ENCODE data around the gene CMPK2.
A peak's percentile ranks its signal among the peaks of the same experiment; 100 is the strongest.

CMPK2 gene

DNA sequence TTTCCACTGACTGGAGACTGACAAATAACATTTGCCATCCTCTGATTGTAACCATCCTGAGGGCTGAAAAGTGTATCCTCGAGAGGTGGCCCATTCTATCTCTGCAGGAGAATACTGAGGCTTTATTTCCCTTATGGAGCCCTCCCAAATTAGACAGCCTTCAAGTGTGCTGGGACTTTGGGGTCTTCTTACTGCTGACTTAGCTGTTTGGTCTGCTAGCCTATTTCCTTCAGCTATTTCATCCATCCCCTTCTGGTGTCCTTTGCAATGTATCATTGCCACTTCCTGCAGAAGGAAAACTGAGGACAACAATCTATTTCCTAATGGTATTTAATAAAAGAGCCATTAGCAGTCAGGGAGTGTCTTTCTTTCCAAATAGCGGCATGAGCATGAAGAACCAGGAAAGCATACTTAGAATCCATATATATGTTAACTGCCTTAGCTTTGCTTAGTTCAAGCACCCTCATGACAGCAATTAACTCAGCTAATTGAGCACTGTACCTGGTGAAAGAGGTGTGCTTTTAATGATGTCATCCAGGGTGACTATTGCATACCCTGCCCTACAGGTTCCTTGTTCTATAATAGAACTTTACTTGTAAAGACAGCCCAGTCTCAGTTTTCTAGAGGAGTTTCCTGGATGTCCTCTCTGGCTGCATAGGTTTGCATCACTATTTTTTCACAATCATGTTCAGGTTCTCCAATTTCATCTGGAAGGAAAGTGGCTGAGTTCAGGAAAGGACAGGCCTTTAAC, 24.0 kb downstream of the CMPK2 start:
- DNase-seq, result no peak

DNA sequence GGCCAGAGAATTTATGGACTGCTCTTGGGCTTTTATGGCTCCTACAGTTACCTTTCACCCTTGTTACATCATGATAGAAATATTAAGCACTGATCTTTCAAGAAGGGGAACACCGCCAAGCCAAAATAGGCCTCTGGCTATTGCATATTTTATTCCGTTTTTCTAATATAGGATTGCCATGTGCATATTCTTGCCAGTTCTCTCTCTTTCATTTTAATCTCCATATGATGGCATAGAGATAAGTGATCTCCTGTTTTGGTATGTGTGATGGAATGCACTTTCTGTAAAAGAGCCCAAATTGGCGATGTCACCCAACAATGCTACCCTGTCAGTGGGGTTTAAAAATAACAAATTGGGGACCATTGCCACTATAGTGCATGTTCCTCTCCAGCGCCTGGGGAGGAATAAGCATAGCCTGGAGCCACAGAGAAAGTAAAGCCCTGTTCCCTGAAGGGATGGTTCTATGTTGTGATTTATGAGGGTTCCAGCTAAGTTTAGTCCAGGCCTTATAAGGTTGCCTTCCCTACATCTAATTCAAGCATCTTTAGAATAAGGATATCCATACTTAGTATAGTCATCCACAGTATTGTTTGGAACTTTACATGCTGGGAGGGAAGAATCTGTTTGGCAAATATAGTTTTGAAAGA, 26.9 kb downstream of the CMPK2 start:
- DNase-seq, result no peak

DNA sequence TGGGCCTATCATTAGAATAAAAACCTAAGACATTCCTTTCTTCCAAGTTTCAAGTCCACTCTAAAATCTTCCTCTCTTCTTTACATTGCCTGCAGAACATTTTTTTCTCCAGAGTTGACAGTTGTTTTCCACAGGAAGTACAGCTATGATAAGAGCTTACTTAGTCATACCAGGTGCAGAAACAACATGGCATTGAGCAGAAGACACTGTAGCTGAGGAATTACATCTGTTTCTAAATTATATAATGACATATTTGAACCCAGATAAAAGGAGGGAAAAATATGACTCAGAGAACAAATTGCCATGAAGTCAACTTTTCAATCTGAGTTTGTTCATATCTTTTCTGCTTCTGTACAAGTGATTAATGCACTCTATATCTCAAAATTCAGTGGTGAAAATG, 30.2 kb downstream of the CMPK2 start:
- no peak for DNase-seq

DNA sequence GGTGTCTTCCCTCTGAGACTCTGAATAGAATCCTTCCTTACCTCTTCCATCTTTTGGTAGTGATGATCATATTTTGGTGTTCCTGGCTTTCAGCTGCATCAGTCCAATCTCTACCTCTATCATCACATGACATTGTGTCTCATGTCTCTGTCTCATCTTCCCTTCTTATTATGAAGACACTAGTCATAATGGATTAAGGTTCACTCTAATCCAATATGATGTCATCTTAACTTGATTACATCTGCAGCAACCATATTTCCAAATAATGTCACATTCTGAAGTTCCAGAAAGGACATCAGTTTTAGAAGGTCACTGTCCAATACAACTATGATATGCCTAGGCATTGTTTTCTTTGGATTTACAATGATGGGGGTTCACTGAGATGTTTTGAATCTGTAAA, 31.5 kb downstream of the CMPK2 start:
- DNase-seq, result no peak

DNA sequence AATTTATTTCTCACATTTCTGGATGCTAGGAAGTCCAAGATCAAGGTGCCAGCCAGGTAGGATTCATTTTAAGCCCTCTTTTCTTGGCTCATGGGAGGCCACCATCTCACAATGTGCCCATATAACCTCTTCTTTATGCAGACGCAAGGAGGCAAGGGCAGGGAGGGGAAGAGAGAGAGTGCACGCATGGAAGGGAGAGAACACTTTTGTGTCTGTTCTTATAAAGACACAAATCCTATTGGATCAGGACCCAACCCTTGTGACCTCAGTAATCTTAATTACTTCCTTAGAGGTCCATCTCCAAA, 32.5 kb downstream of the CMPK2 start:
- no peak for DNase-seq

DNA sequence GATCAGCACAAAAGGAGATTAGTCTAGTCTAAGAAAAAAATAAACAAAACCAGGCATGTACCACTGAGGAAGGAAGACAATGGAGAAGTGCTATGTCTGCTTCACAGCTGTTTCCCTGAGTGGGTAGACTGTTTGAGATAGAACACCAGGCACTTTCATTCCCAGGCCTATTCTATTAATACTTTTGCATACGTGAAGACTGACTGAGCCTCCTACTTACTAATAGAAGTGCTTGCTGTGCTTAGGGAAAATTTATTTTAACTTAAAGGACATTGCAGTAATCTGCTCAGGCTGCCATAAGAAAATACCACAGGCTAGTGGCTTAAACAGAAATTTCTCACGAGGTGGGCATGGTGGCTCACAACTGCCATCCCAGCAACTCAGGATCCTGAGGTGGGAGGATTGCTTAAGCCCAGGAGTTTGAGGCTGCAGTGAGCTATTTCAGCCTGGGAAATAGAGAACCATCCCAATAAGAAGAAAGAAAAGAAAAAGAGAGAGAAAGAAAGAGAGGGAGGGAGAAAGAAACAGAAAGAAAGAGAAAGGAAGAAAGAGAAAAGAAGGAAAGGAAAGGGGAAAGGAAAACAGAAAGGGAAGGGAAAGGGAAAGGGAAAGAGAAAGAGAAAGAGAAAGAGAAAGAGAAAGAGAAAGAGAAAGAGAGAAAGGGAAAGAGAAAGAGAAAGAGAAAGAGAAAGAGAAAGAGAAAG, 33.0 kb downstream of the CMPK2 start:
- no peak for DNase-seq

DNA sequence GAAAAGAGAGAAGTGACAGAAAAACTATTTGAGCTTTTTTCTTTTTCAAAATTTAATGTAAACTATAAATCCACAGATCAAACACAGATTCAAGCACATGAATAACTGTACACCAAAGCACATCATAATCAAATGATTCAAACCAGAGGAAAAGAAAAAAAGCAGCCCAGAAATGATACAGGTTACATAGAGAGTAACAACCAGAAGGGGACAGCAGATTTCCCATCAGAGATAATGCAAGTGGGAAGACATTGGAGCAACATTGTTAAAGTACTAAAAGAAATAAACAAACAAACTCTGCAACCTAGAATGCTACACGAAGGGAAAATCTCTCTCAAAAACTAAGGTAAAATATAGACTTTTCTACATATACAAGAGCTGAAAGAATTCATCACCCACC, 34.5 kb downstream of the CMPK2 start:
- no peak for DNase-seq

DNA sequence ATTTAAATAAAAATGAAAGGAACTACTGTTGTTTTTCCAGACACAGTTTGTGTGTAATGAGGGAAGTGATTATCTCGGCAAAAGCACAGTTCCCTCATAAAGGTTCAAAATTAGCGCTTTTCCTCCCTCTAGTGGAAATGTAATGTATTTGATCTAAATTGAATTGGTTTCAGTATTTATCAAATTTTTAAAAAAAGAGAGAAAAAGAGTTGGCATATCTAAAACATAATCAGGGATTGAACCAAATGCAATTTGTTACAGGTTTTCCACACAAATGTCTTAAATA, 37.5 kb downstream of the CMPK2 start:
- DNase-seq, result no peak

DNA sequence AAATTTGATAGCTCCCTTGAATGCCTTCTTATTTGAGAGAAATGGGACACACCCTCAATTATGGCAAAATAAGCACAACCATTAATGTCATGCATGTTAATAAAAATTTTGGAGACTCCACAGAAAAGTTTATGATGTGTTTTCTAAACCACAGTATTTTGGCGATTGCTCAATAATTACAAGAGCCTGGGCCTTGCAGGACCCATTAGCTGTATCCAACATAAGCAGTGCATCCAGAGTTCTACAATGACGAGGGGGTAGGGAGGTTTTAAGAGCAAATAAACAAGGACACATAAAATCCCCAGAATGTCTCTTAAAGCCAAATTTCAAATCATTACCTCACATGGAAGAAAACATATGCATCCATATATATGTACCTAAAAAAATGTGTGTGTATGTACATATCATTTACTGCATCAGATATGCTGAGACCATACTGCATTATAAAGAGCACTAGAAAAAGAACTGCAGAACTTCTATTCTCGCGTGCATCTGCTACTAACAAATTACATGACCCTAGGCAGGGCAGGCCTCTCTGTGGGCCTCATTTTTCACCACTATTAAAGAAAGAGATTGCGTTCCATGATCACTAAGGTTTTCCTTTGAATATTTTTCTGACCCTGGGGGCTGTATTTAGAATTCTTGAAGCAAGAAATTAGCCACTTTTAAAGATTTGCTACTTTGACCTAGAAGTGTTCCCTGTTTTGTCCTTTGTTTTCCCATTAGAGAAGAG, 38.0 kb downstream of the CMPK2 start:
- no peak for DNase-seq

DNA sequence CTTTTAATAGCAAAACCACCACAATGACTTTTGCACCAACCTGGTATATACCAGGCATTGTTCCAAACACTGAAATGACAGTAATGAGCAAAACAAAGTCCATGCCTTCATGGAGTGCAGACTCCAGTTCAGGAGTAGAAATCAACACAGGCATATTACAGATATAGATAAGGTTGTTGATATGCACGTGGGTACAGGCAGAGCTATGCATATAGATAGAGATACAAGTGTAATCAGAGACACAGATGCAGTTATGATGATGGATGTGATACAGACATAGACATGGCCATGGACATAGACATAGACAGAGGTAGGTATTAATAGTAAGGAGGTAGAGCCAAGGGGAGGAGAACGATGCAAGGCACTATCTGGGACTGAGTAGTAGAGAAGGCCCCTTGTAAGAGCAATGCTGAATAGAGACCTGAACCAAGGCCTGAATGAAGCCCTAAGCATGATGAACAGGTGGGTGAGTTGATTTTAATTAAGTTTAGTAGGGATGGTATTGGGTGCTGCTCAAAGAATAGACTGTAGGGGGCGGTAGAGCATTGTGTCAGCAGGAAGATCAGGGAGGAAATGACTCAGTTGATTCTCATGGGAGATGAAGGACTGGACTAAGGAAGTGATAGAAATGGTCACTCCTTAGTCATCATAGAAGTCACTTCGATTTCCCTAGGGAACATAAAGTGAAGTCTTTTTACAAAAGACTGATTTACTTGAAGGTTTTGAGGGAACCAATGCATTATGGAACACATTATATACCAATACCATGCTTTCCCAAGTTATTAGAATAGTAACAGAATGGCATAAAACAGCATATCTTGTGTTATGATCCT, 39.4 kb downstream of the CMPK2 start:
- DNase-seq, result peak; percentile 73

DNA sequence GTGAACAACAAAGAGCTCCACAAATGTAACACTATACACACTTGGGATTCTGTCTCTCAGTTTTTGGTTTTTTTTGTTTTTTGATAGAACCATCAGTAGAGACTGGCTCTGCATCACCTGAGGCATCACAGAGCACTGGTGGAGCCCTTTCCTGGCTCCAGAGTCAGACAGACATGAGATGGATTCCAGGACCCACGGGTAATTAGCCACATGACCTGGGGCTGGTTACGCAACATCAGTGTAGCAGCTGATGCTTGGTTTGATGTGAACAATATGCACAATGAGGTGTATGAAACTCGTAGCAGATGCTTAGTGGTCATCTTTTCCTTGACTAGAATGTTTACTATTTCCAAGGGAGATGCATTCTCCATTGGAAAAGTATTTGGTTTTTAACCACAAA, 40.7 kb downstream of the CMPK2 start:
- DNase-seq, result no peak

DNA sequence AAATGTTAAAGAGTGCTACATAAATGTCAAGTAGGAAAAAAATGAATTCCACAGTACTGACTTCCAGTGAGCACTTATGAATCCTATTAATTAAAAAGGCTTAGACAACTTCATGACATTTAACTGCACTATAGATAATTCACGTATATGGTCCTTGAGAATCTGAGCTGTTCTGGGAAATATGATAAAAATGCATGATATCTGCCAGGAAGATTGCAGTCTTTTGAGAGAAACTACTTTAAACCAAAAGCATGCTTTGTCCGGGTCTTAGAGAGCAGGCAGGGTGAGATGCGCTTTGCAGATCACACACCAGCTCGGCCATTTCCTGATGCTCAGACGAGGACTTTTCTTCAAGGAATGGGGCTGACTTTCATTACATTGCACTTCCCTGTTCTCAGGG, 42.6 kb downstream of the CMPK2 start:
- DNase-seq, result no peak

DNA sequence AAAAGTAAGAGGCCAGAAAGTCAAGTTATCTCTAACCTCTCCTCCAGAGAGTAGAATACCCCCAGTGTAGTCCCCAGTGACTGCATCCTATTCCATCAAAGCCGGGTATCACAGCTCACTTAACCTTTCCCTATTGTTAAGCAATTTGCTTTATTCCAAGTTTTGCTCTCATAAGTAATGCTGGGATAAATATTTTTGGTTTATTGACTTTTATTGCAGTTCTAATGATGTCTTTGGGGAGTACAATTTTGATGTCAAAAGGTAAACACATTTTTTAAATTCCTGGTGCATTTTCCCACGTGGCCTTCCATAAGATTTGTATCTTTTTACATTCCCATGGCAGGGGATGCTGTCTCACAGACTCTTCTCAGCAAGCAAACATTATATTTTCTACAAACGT, 43.3 kb downstream of the CMPK2 start:
- DNase-seq, result no peak

DNA sequence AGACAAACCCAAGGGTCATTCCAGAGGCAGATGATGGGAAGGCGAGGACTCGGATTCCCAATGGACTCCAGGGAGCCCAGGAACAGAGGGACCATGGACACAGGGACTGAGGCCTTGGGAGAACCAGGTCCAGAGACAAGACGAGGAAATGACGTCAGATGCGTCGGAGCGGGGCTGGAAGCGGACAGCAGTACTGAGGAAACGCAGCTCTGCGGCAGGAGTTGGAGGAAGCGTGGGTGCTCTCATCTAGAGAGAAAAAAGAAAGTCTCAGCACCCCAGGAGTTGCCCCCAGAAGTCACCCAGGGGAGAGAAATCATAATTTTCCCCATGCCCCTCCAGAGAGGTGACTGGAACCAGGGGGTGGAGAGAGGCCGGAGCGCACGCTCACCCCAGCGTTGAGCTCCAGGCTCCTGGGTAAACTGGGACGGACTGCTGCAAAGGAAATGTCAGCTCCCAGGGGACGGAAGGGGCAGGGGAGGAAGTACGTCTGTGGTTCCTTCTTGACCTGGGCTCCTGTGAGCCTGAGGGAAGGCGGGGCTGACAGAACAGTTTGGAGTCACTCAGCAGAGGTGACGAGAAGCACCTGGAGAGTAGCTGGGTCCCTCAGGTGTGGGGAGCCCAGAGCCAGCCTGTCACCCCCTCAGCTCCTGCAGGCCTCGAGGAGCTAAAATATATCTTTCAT, 44.7 kb downstream of the CMPK2 start:
- no peak for DNase-seq

DNA sequence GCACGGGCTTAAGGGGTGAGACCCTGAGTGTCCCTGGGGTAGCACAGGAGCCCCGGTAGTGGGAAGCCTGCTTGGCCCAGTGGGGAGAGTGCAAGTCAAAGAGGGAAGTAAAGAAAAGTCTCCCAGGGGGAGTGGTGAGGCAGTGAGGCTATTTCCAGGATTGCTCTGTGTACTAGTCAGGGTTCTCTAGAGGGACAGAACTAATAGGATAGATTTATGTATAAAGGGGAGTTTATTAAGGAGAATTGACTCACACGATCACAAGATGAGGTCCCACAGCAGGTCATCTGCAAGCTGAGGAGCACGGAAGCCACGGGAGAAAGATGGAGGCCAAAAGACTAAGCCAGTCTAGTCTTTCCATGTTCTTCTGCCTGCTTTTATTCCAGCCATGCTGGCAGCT, 45.5 kb downstream of the CMPK2 start:
- DNase-seq, result no peak

DNA sequence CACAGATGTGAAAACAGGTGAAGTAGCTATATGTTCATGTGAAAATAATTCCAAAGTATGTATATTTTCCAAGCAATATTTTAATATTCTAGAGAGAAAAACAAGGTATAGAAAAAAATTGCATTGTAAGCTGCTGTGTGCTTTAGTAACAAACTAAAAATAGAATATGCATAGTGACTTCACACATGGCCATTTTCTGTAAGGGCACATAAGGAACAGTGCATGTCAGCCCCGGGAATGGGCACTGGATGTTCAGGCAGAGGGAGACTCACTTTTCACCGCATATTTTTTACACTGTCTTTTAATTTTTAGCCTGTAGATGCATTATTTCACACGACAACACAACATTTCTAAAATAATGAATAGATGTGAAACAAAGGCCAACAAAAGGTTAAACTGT, 46.0 kb downstream of the CMPK2 start:
- DNase-seq, result no peak

DNA sequence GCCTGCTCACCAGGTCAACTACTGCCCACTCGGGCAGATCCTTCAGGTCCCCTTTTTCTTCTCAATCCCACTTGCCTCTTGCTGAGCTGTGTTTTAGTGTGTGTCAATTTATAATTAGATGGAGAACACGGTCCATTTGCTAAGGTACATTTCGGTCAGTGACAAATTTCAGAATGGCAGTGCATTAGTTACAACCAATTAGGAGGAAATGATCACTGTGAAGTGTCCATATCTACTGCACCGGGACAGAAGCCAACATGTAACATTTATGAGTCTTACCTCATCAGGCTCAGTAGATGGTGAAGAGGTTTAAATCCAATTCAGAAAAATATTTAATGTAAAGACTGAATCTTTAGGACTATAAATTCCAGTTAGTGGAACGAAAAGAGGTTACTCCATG, 47.7 kb downstream of the CMPK2 start:
- DNase-seq, result no peak

DNA sequence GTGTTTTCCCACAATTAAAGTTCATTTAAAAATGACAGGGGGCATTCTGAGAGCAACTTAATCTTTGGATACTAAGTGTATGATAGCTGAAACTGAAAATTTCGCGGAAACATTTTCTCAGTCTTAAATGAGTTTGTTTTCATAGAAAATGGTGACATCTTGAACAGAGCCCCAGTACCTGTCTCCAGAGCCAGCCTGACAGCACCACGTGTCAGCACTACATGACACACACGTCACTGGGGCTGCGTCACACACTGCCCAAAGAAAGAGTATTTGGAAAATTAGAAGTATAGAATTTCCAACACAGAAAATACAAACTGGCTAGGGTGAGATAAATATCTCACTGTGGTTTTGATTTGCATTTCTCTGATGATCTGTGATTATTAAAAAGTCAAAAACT, 50.8 kb downstream of the CMPK2 start:
- DNase-seq, result no peak

DNA sequence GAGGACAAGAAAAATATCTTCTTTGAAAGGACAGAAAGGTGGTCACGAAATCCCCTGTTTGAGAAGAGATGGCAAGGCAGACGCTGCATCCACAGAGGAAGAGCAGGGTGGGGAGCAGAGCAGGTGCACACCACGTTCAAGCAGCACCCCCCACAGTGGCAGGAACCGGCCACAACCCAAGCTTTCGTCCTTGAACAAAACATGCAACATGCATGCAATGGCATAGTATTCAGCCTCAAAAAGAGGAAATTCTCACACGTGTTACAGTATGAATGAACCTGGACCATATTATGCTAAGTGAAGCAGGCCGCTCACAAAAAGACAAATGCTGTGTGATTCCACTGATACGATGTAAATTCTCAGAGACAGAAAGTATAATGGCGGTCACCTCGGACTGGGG, 51.4 kb downstream of the CMPK2 start:
- DNase-seq, result no peak

DNA sequence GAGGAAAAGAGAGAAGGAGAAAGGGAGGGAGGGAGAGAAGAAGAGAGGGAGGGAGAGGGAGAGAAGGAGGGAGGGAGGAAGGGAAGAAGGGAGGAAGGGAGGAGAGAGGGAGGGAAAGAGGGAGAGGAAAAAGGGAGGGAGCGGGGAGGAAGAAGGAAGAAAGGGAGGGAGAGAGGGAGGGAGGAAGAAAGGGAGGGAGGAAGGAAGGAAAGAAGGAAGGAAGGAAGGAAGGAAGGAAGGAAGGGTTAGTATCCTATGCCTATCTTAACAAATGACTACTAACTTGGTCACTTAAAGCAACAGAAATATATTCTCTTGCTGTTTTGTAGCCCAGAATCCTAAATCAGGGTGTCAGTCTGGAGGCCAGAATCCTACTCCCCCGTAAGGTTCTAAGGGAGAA, 52.1 kb downstream of the CMPK2 start:
- DNase-seq, result no peak

DNA sequence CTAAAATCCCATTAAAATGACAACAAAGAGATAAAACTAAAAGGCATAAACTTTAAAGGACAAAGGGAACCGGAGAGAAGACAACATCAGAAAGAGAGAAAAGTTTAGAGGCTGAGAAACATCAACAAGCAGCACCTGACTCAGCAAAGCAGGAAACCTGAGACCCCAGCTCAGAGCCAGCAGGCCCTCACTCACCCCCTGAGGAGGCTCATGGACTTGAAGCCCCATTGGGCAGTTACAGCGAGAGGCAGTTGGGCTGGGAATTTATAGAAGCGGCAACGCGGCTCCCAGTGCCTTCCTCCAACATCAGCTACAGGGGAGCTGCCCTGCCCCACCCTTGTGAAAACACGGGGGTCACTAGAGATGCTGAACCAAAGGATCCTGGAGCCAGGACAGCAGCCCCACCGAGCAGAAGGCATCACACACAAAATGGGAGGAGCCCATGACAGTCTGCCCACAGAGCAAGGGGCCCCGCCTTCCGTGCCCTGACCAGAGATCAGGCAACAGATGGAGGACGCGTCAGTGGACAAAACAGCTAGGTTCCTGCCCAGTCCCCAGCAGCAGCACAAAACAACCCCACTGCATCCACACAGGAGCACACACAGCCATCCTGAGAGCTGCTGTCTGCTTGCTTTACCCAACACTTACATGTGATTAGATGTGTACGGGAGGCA, 52.7 kb downstream of the CMPK2 start:
- no peak for DNase-seq

DNA sequence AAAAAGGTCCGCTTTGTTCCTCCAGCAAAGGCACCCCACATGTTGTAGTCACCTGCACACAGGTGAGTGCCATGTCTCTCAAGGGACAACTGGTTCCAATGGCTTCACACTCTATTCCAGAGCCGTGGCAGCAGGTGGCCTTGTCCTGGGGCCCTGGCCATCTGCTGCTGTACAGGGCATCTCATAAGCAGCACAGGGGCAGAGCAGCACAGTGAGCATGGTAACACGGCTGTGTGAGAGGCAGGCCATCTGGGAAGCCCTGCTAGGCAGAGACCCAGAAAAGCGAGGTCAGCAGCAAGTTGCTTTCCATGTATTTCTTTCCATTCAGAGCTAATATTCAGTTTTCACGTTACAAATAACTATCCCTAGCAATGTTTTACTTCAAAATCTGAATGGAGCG, 54.7 kb downstream of the CMPK2 start:
- DNase-seq, result no peak
